GM21723 (cell line): ENCODE measurements around the gene FOS.
A peak's percentile ranks its signal among the peaks of the same experiment; 100 is the strongest.
"Not testable (repeated sequence)": the region's sequence is repeated elsewhere in the genome, so short reads cannot be mapped to it uniquely, and the experiment has no call there.

Experiments
- ATAC-seq: cut with Tn5 transposase; IDR thresholded peaks from one replicate; pipeline ENCODE4 v1.9.1; 2021; ENCODE audit warnings: mild to moderate bottlenecking, moderate library complexity; ENCODE audit not compliant: unreplicated experiment

The FOS gene

DNA sequence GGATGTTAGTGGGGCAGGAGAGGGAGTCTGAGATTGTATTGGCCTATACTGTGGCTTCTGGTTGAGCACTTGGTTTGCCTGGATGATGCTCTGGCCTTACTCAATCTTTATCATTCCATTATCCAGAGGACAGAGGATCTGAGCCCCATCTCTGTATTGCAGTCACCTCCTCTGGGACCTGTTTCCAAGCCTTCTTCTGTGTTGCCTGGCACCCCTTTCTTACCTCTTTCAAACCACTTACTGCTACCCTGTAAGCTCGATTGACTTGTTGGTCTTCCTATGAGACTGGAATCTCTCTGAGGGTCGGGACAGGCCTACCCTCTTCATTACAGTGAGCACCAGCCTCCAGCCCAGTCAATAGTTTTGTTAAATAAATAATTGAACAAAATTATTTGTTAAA, 3.0 kb upstream of the FOS start:
- ATAC-seq: no peak

DNA sequence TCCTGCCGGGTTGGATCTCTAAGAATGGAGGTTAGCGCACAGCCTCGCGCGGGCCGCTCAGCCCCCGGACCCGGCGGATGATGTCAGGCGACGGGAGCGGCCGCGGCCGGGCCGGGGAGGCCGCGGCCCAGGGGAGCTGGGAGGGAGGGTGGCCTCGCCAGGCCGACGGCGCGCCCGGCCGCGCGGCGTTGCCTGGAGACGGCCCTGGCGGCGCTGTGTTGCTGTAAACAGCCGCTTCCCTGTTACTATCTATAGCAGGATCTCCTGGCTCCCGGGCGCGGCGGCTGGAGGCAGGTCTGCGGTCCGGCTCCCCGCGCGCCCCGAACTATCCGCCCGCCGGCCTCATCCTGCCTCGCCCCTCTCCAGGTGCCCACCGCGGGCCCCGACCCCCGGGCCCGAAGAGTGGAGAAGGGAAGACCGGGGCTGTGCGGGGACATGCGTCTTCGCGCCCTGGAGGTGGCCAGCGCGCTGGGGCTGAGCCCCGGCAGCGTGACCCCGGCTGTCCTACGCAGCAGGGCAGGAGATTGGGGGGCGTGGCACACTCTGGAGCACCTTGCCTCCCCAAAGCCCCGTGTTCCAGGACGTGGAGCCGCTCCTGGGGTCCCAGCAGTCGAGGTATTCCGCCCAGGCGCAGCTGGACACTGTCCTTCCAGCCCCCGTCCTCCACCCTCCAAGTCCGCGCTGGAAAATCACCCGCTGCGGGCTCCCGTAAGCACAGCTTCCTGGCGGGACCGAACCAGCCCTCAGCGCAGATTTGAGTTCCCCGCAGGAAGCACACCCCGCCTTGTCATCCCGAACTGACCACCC, 1.4 kb upstream of the FOS start:
- no peak for ATAC-seq

DNA sequence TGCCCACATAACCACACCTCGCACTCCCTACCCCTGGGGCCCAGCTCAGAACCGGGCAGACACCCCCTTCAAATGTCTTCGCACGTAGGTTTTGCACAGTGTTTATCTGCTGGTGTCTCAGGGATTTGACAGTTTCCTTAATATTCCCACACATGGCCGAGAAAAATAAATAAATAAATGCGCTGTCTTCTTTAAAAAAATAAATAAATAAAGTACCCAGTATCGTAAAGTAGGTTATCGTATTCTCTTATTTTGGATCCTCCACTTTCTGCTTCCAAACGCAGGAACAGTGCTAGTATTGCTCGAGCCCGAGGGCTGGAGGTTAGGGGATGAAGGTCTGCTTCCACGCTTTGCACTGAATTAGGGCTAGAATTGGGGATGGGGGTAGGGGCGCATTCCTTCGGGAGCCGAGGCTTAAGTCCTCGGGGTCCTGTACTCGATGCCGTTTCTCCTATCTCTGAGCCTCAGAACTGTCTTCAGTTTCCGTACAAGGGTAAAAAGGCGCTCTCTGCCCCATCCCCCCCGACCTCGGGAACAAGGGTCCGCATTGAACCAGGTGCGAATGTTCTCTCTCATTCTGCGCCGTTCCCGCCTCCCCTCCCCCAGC, 710 bp upstream of the FOS start:
- ATAC-seq: no peak

GRCh38 chr14:75279153-75279762, 630 bp downstream of the FOS start:
- ATAC-seq: peak; percentile 5

DNA sequence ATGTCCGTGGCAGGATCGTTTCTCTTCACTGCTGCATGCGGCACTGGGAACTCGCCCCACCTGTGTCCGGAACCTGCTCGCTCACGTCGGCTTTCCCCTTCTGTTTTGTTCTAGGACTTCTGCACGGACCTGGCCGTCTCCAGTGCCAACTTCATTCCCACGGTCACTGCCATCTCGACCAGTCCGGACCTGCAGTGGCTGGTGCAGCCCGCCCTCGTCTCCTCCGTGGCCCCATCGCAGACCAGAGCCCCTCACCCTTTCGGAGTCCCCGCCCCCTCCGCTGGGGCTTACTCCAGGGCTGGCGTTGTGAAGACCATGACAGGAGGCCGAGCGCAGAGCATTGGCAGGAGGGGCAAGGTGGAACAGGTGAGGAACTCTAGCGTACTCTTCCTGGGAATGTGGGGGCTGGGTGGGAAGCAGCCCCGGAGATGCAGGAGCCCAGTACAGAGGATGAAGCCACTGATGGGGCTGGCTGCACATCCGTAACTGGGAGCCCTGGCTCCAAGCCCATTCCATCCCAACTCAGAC, 1.2 kb downstream of the FOS start:
- no peak for ATAC-seq

- ATAC-seq: no peak
Observed at GRCh38 chr14:75280291-75280830, 1.7 kb downstream of the FOS start.

GRCh38 chr14:75280831-75281653, 2.4 kb downstream of the FOS start:
- no peak for ATAC-seq

- ATAC-seq: no peak
Observed at GRCh38 chr14:75281654-75282019, 3.0 kb downstream of the FOS start.

GRCh38 chr14:75282170-75282554, 3.5 kb downstream of the FOS start:
- no peak for ATAC-seq

- not testable (repeated sequence) for ATAC-seq
Observed at GRCh38 chr14:75282555-75283161, 4.0 kb downstream of the FOS start.

GRCh38 chr14:75283162-75283832, 4.7 kb downstream of the FOS start:
- no peak for ATAC-seq

DNA sequence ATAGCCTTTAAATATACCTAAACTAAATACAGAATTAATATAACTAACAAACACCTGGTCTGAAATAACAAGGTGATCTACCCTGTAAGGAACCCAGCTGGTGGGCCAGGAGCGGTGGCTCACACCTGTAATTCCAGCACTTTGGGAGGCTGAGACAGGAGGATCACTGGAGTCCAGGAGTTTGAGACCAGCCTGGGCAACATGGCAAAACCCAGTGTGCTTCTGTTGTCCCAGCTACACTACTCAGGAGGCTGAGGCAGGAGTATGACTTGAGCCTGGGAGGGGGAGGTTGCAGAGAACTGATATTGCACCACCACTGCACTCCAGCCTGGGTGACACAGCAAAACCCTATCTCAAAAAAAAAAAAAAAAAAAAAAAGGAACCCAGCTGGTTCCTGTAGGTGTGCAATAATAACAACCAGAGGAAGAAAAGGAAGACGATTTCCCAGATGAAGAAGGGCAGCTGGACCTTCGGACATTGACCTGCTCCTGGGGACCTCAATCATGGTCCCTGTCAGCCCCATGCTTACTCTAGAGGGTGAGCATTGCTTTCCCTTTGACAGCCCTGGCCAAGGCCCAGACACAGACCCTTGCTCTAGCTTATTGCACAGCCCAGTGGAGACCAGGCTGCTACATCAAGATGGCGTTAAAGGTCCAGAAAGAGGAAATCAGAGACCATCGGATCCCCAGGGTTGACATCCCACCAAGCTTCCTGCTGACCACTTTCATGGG, 5.4 kb downstream of the FOS start:
- no peak for ATAC-seq

GRCh38 chr14:75285331-75285730, 6.7 kb downstream of the FOS start:
- ATAC-seq: no peak

GRCh38 chr14:75286313-75286712, 7.7 kb downstream of the FOS start:
- no peak for ATAC-seq

DNA sequence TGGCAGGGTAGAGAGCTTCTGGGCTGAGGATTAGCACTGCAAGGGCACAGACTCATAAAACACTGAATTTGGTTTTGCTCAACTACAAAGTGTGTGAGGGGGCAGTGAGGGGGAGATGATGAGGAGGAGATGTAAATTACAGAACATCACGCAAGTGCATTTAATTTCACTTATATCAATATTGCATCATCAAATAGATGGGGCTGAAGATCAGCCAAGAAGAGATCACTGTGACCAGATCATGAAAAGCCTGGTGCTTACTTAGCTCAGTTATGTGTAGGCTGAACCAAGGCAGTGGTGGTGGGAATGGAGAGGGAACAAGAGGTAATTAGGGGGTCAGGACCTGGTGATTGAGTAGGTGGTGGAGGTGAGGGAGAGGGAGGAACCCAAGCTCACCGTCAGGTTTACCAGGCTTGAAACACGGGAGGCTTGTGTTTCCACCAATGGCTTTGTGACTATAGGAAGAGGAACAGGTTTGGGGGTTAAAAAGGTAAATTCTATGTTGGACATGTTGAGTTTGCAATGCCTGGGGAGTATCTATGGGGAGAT, 11.3 kb downstream of the FOS start:
- no peak for ATAC-seq

- ATAC-seq: no peak
Observed at GRCh38 chr14:75290851-75291250, 12.2 kb downstream of the FOS start.

DNA sequence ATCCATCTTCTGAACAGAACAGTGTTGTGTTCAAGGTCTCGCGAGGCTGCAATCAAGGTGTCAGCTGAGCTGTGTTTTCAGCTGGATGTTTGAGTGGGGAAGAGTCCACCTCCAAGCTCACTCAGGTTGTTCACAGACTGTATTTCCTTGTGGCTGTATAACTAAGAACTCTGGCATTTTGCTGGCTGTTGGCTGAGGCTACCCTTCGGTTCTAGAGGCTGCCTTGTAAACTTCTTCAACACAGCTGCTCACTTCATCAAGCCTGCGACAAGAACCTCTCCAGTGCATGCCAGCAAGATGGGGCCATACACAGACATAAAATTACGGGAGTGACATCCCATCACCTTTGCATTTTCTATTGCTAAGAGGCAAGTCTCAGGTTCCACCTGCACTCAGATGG, 12.7 kb downstream of the FOS start:
- no peak for ATAC-seq

DNA sequence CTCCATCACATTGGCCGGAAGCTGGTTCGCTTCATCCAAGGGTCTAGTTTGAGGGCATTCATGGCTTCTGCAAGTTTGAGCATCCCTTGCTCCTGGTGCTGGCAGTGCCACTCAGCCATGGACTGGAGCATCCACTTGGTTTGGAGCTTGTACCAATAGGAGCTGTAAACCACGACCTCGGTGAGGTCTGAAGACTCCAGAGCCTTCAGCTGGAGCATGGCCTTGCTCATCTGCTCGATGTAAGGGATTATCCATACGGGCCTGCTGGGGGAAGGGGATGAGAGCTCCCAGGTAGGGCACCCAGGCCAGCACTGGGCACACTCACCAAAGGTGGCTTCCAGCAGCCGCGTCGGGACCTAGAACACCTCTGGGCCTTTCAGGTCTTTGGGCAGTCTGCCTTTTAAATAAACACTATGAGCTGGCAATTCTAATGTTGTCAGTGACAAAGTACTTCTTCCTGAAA, 13.5 kb downstream of the FOS start:
- no peak for ATAC-seq

- ATAC-seq: no peak
Observed at GRCh38 chr14:75292886-75293285, 14.3 kb downstream of the FOS start.
